ENCODE results near the gene TAS2R60.
"Not testable (repeated sequence)": the region's sequence is repeated elsewhere in the genome, so short reads cannot be mapped to it uniquely, and the experiment has no call there.

Gene TAS2R60

DNA sequence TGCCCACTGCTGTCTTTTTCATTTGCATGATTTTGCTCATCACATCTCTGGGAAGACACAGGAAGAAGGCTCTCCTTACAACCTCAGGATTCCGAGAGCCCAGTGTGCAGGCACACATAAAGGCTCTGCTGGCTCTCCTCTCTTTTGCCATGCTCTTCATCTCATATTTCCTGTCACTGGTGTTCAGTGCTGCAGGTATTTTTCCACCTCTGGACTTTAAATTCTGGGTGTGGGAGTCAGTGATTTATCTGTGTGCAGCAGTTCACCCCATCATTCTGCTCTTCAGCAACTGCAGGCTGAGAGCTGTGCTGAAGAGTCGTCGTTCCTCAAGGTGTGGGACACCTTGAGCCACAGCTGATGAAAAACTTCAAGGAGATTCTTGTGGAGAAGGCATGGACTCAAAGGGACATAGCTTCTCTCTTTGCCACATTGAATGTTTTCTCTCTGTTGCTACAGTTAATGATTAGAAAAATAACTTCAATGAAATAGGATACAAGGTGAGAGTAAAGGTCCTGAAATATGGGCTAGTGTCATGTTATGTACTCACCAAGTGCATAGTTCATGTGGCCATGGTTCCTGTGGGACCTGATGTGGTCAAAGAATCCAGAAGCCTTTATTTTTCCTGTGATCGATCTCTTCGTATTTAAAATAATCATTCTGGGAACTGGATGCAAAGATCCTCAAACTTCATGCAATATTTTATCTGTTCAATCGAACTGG, 970 bp downstream of the TAS2R60 start:
- DNase-seq (ENCODE audit: low spot score): no peak

DNA sequence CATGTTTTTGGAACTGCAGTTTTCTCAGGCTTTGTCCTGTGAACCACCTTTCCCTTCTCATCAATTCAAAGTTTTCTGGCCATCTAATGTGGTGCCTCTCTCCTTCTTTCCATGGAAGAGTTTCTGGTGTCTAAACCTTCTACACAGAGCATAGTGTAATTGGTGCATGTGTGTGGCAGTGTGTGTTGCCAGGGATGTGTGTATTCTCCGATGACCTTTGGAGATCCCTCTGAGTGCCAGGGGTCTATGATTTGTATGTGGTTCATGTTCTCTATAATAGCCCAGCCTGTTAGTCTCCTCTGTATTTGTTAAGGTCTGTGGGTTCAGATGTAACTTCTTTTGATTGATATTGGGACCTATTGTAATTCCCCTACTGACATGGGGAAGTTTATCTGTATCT, 1.5 kb downstream of the TAS2R60 start:
- no peak for DNase-seq (ENCODE audit: low spot score)

DNA sequence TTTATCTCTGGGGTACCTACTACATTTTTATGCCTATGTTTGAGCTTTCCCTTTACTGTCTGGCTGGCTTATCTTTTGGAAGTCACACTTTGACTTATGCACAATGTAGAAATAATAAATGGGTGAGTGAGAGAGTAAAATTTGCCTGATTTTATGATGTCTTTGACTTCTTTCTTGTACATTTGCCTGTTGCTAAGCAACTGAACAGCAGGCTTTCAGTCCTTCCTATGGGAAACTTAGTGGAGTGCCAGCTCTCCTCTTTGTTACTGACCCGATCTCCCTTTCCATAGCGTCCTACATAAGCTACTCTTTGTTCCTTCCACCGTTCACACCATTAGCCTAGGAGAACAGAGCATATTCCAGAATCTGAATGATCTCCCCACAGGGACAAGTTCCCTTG, 4.2 kb downstream of the TAS2R60 start:
- DNase-seq (ENCODE audit: low spot score): no peak

DNA sequence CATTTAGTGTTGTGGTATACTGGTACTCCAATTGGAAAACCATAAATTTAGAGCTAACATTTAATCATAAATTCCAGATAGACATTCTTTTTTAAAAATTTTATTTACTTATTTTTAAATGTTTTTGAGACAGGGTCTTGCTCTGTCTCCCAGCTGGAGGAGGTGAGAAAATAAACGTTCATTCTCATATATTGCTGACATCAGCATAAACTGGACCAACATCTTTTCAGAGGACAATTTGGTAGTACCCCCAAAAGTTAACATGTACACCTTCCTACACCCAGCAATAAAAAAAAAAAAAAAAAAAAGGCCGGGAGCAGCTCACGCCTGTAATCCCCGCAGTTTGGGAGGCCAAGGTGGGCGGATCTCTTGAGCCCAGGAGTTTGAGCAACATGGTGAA, 5.2 kb downstream of the TAS2R60 start:
- no peak for DNase-seq (ENCODE audit: low spot score)

DNA sequence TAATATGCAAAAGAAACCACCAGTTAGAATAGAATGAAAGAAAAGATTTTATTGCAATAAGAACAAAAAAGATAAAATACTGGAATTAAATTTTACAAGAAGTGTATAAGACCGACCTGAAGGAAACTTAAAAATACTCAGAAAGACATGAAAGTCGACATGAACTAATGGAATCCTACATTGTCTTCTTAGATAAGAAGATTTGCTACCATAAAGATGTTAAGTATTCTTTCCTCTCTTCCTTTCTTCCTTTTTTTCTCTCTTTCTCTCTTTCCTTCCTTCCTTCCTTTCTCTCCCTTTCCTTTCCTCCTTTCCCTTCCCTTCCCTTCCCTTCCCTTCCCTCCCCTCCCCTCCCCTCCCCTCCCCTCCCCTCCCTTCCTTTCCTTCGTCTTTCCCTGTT, 6.5 kb downstream of the TAS2R60 start:
- DNase-seq (ENCODE audit: low spot score): no peak

DNA sequence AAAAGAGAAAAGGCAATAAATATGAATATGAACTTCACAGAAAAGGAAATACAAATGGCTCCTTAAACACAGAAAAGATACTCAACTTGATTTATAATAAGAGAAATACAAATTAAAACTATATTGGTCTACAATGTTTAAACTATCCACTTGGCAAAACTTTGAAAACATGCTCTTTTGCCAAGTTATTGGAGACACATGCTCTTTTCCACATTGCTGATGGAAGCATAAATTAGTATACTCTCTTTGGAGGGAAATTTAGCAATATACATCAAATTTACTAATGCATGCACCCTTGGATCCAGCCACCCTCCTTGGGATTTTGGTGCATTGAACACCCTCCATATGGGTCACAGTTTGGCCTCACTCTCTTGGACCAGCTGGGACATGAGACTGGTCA, 7.9 kb downstream of the TAS2R60 start:
- no peak for DNase-seq (ENCODE audit: low spot score)

DNA sequence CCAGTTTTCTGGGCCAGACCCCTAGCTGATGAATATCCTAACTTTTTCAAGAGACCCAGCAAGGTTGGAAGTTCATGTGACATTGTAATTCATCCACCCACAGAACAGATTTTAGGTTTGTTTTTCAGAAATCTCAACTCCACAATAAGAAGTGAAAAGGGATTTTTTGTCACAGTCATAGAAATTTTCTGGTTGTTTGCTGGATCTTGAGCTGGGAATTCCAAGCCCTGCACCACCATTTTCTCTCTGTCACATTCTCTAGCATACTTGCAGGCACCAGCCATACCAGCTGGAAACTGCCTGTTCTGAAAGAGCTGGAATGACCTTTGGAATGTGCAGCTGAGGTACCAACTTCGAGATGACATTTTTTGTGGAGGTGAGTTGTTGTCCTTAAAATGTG, 8.5 kb downstream of the TAS2R60 start:
- DNase-seq (ENCODE audit: low spot score): no peak

DNA sequence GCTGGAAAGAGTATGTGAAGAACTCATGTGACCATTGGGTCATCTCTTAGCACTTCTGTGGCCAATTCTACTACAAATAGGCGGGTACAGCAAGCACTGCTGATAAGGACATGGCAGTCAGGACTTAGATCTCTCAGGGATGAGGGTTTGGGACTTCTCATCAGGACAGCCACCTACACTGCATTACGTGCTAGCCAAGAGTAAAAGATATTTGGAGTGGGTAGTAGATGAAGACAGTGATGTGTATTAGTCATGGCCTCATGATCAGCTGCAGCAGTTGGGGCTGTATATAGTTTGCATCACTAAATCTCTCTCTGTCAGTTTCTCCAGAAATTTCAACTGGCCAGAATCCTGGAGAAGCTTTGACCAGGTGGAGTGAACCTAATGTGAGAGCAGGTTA, 9.2 kb downstream of the TAS2R60 start:
- DNase-seq (ENCODE audit: low spot score): no peak

DNA sequence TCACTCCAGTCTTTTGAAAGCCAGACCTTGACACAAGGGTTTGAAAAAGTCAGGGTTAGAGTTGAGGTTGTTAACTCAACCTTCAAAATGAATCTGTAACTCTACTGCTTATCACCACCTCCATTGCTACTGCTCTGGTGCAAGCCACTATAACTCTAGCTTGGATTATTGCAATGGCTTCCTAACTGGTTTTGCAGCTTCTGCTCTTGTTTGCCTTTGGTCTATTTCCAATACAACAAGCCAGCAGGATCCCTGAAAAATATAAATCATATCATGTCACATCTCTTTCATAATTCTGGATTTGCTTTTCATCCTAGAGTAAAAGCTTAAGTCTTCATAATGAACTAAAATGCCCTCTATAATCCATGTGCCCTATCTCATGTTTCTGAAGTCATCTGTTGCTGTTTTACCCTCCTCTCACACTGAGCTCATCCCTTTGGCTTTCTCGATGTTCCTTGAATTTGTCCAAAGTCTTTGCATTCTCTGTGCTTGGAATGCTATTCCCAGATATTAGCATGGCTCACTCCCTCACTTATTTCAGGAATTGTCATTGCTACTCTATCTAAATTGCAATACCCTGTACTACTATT, 10.9 kb downstream of the TAS2R60 start:
- no peak for DNase-seq (ENCODE audit: low spot score)

DNA sequence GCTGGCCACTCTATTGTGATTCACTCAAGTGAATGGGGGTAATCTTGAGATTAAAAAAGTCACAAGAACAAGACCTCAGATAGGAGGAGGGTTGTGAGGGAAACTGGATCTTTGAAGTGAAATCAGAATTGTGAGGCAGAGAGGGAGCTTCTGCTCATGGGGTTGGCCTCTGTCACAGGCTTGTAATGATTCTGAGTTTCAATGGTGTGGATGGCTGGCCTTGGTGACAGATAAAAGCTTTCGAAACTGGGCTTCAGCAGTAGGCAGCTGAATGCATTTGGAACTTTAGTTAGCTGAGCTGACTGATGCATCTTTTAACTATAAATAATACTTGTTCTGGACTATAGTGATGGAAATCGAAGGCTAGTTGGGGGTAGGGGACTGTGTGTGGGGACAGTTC, 12.2 kb downstream of the TAS2R60 start:
- DNase-seq (ENCODE audit: low spot score): no peak

DNA sequence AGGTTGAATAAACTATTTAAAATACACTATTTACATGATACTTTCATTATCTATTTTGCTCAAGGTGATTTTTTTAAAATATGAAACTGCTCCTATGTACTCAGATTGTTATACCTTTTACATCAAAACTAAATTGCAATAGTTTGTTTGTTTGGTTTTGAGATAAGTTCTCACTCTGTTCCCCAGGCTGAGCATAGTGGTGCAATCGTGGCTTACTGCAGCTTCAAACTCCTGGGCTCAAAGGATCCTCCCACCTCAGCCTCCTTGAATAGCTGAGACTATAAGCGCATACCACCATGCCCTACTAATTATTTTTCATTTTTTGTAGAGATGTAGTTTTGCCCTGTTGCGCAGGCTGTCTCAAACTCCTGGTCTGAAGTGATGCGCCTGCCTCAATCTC, 12.7 kb downstream of the TAS2R60 start:
- DNase-seq (ENCODE audit: low spot score): no peak

DNA sequence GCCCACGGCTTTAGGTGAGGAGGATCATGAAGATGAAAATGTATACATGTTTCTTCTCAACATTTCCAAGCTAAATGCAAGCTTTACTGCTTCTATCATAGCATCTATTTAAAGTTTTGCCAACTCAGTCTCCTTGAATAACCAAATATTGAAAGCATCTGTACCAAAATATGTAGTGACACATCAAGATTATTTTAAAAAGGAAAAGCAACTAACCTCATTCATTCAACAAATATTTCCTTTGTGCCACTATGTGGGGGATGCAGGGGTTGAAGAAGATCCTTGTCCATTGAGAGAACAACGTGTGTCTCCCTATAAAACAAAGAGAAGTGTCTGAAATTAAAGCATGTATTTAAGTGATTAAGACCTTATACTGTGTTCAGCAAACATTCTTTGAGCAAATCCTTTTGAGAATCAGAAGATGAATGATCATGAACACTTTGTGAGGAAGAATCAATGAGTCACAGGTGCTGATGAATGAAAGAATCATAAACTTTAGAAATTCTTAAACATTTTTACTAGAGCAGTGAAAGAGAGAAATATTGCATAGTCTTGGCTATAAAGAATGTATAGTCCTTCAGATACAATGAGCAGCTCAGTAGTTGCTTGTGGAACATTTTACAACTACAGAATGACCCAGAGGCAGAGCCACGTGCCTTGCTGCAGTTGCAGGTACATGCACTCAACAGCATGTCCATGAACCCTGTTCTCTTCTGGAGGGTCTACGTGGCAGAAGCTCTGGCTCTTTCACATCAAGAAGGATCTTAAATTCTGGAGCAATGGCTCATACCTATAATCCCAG, 13.9 kb downstream of the TAS2R60 start:
- DNase-seq (ENCODE audit: low spot score): no peak

DNA sequence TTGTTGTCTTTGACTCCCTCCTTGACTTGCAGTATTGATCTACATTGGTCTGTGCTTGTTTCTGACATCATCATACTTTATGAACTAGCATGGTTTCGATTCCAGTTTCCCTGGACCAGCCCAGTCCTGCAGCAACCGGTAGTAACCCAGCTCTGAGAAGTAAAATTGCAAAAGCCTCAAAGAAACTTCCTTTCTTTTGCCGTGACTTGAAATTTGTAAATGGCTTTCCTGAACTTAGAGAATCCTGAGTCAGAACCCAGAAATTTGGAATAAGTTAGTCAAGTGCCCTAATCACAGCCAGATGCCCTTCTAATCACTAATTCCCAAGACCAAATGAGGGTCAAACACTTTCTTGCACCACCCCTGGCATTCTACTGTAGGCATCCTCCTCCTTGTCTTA, 15.0 kb downstream of the TAS2R60 start:
- DNase-seq (ENCODE audit: low spot score): no peak

DNA sequence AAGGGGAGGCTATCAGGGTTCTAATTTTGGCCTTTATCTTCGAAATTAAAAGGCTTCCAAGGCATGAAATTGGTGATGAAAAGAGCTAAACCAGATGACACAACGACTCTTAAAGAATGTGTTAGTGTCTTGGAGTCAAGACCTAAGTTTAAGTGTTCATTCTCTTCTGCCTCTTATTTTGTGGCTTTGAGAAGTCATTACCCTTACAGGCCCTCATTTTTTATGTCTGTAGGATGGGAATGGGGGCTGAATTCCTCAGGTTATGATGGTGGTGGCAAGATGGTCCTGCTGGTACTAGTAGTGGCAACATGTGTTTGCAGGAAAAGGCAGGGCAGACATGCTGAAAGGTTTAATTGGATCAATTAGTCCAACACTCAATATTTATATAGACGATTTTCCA, 15.4 kb downstream of the TAS2R60 start:
- no peak for DNase-seq (ENCODE audit: low spot score)

DNA sequence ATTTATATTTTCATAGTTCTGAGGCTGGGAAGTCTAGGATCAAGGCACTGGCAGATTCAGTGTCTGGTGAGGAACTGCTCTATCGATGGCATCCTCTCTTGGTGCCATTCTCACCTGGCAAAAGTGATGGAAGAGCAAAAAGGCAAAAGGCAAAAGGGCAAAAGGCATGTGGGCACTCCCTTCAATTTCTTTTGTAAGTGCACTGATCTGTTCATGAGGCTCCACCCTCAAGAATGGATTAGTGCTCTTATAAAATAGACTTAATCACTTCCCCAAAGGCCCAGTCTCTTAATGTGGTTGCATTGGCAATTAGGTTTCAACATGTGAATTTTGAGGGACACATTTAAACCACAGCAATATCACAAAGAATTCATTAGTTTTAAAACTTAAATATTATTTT, 16.1 kb downstream of the TAS2R60 start:
- DNase-seq (ENCODE audit: low spot score): no peak

DNA sequence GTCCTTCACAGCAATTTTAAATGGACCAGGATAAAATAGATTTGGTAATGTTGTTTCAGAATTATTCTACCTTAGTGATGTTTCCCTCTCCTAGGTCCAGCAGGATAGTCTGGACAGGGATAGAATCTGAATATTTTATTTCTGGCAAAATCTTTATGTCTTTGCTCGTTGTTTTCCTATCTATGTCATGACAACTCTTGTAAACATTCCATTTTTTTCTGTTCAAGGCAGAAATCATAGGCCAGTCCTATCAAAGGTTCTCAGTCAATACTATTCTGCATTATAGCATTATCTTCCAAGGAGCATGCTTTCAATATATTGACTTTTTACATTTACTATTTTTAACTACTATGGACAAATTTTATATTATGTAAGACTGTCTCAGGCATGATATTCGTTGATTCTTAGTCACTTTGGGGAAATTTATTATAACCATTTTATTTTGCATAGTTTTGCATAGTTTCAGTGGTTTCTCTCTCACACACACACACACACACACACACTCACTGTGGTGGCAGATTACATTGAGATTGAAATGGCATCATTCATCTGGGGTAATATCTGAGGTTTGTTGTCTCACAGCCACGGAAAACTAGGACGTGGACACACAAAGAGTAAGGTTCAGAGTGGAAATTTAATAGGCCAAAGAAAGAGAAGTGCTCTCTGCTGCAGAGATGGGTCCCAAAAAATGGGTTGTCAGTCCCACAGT, 17.2 kb downstream of the TAS2R60 start:
- no peak for DNase-seq (ENCODE audit: low spot score)

DNA sequence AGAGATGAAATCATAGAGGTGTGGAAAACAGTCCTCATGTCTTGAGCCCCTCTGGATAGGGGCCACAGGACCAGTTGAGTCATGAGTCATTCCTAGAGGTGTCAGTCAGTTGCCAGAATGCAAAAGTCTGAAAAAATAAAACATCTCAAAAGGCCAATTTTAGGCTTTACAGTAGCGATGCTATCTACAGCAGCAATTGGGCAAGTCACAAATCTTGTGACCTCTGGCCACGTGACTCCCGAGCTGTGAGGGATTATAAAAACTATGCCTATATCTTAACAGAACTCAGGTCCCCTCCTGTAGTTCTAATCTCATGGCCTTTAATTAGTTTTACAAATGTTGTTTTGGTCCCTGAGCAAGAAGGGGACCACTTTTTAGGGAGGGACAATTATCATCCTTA, 18.8 kb downstream of the TAS2R60 start:
- DNase-seq (ENCODE audit: low spot score): no peak

DNA sequence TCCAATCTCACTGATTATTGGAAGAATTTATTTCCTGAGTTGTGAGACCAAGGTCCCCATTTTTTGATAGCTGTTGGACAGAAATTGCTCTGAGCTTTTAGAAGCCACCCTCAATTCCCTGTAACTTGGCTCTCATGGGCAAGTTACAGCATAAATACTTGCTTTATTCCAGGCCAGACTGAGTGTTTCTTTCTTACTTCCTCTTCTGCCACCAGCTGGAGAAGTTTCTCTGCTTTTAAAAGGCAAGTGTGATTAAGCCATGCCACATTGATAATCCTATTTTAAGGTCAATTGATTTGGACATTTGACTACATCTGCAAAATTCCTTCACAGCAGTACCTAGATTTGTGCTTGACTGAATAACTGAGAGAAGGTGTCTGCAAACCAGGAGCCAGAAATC, 20.3 kb downstream of the TAS2R60 start:
- no peak for DNase-seq (ENCODE audit: low spot score)

DNA sequence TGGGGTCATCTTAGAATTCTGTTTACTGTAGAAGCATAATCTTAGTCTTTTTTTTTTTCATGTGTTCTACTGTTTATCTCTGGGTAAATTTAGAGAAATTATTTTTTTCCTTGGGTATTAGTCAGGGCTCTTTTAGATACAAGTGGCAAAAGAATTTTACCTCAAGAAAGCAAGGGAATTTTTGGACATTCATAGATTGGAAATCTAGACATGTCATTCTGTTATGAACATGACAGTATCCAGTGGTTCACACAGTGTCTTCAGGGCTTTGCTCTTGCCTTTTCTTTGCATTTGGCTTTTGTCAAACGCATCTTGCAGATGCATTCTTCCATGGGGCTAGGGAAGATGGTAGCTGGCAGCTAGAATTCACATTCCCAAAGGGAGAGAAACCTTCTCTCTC, 20.7 kb downstream of the TAS2R60 start:
- DNase-seq (ENCODE audit: low spot score): no peak

DNA sequence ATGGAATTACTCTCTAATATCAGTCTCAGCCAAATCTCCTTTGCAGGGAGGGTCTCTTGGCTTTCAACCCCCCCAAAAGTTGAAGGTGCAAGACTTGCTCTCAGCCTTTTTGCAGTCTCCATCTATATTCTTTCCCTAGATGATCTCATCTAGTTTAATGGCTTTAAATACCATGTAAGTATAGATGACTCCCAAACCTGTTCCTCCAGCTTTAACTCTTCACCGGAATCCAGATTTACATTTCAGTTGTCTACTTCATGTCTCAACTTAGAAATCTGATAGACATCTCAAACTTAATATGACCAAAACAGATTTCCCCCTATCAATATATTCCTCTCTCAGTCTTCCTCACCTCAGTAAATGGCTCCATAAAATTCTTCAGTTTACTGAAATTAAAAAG, 24.5 kb downstream of the TAS2R60 start:
- no peak for DNase-seq (ENCODE audit: low spot score)

DNA sequence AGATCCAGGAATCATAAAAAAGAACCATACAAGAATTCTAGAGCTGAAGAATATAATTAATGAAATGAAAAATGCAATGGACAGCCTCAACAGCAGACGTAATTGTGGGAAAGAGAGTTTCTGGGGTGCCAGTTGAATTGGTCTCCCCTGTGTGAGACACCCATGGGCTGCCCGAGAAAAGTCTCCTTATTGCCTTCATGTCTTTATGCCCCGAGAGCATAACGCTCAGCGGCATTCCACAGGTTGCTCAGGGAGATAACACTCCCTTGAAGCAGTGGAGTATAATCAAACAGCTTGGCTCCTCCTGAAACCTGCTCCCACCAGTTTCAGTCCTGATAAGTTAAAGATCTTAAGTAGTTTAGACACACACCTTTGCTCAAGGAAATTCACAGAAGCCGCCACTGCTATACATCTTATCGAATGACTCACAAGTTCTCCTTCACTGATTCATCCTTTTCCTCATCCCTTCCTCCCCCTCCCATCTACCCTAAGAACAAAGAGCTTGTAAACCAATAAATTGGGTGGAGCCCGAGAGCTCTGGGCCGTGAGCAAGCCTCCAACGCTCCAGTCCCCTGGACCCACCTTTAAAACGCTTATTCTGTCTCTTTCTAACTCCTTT, 28.9 kb downstream of the TAS2R60 start:
- DNase-seq (ENCODE audit: low spot score): not testable (repeated sequence)

DNA sequence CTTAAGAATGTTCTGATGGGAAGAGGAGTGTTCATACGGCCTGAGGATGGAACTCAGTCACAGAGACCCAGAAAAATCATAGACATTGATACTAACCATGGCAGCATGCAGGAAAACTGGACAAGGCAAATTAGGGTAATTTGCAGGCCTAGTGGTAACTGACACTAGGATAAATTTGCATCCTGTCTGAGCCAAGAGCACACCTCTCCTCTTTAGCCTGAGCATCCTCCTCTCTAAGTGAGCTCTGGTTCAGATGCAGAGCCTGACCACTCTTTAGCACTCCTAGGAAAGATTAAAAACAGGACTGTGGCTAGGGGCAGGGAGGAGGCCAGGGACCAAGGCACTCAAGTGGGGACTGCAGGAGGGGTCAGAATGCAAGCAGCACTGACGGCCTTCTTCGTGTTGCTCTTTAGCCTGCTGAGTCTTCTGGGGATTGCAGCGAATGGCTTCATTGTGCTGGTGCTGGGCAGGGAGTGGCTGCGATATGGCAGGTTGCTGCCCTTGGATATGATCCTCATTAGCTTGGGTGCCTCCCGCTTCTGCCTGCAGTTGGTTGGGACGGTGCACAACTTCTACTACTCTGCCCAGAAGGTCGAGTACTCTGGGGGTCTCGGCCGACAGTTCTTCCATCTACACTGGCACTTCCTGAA, 34.4 kb downstream of the TAS2R60 start, which contains the start of gene TAS2R41:
TSS of gene TAS2R41 (plus strand) at position 373 of the 650 bp plus-strand sequence. CDS start at position 373, 0 bp downstream.
- DNase-seq (ENCODE audit: low spot score): no peak
